Stimulated activated naive CD8-positive, alpha-beta T cell treated with anti-CD3 and anti-CD28 coated beads, Interleukin-15, amount 100 ng/mL, for 72 hours (primary cell): ENCODE measurements around the gene CCL15.
"Not testable (repeated sequence)": the region's sequence is repeated elsewhere in the genome, so short reads cannot be mapped to it uniquely, and the experiment has no call there.

Experiments used
- ATAC-seq: fragments of 150-1000 bp; cut with Tn5 transposase; 2 replicates; pipeline ENCODE4 v1.10.0; 2021; ENCODE audit warnings: mild to moderate bottlenecking, moderate library complexity
- DNase-seq, 2 donors: peaks; one replicate each; pipeline ENCODE4 v3.0.0; 2021 to 2022
- H3K27ac Mint-ChIP-seq, 2 donors: one replicate each; pipeline ENCODE4 v1.8.0; 2022; ENCODE audit warnings: mild to moderate bottlenecking in 2 of 2, mixed read lengths in 2 of 2, moderate library complexity in 2 of 2
- H3K27me3 Mint-ChIP-seq: one replicate; pipeline ENCODE4 v1.8.0; 2022; ENCODE audit warnings: mixed read lengths
- H3K4me1 Mint-ChIP-seq: one replicate; pipeline ENCODE4 v1.8.0; 2022; ENCODE audit warnings: mild to moderate bottlenecking, mixed read lengths
- H3K4me3 Mint-ChIP-seq, 2 donors: one replicate each; pipeline ENCODE4 v1.8.0; 2022; ENCODE audit warnings: mild to moderate bottlenecking in 2 of 2, mixed read lengths in 2 of 2, moderate library complexity in 1 of 2
- H3K9me3 Mint-ChIP-seq, 2 donors: one replicate each; pipeline ENCODE4 v1.8.0; 2022; ENCODE audit warnings: mixed read lengths in 2 of 2

The CCL15 gene

GRCh38 chr17:36001110-36001771 is at the start of gene CCL15:
CCL15 (minus strand) TSS chr17:36001553; CDS start chr17:36001492, 61 bp downstream.
- Mint-ChIP-seq H3K4me1 (peaks cover 10% of the 10 kb centered on the region), H3K9me3 (no peaks in the 10 kb centered on the region), H3K27ac (peak within 1 kb of the TSS in 1 of 2 donors; percentile 52), H3K4me3 (no peak within 1 kb of the TSS), H3K27me3 (peaks cover 30% of the 10 kb centered on the region)
- no peak for ATAC-seq
- DNase-seq = no peak

- ATAC-seq = no peak
Observed at GRCh38 chr17:36049643-36050042, 48.3 kb upstream of the CCL15 start.

GRCh38 chr17:36048066-36048465 is 46.7 kb upstream of the CCL15 start:
- Mint-ChIP-seq H3K4me1 (no peaks in the 10 kb centered on the region), H3K27me3 (peaks cover 67% of the 10 kb centered on the region), H3K27ac (no peak overlapping the region), H3K4me3 (no peak overlapping the region), H3K9me3 (peaks cover 23 to 28% of the 10 kb centered on the region in 2 donors)
- DNase-seq = no peak
- ATAC-seq = no peak

More at GRCh38 chr17:36049643-36050042, 48.3 kb upstream of the CCL15 start:
- Mint-ChIP-seq H3K27me3 (peaks cover 69% of the 10 kb centered on the region), H3K4me3 (no peak overlapping the region), H3K4me1 (no peaks in the 10 kb centered on the region), H3K9me3 (peaks cover 23% of the 10 kb centered on the region in 2 donors), H3K27ac (no peak overlapping the region)
- no peak for DNase-seq

- peaks cover 2% of the 10 kb centered on the region for H3K4me1 Mint-ChIP-seq
Observed at GRCh38 chr17:36036235-36036634, 34.9 kb upstream of the CCL15 start.

GRCh38 chr17:36034127-36034526 is 32.8 kb upstream of the CCL15 start:
- Mint-ChIP-seq H3K27ac (no peak overlapping the region), H3K27me3 (peaks cover 52% of the 10 kb centered on the region), H3K9me3 (no peaks in the 10 kb centered on the region), H3K4me1 (no peaks in the 10 kb centered on the region), H3K4me3 (no peak overlapping the region)
- ATAC-seq (no peak), DNase-seq (no peak)

More at GRCh38 chr17:36036235-36036634, 34.9 kb upstream of the CCL15 start:
- DNase-seq (no peak), ATAC-seq (no peak)
- peaks cover 31% of the 10 kb centered on the region for H3K27me3 Mint-ChIP-seq
- no peaks in the 10 kb centered on the region for H3K9me3 Mint-ChIP-seq
- H3K27ac Mint-ChIP-seq = peak overlapping the region in 1 of 2 donors; percentile 13
- no peak overlapping the region for H3K4me3 Mint-ChIP-seq

GRCh38 chr17:36030956-36031355 is 29.6 kb upstream of the CCL15 start:
- H3K4me1 Mint-ChIP-seq = no peaks in the 10 kb centered on the region
- H3K27ac Mint-ChIP-seq = no peak overlapping the region
- no peak overlapping the region for H3K4me3 Mint-ChIP-seq
- ATAC-seq (no peak), DNase-seq (no peak)
- H3K27me3 Mint-ChIP-seq = peaks cover 67% of the 10 kb centered on the region
- no peaks in the 10 kb centered on the region for H3K9me3 Mint-ChIP-seq

- Mint-ChIP-seq H3K9me3 (no peaks in the 10 kb centered on the region), H3K27me3 (peaks cover 60% of the 10 kb centered on the region), H3K4me1 (no peaks in the 10 kb centered on the region), H3K4me3 (no peak overlapping the region), H3K27ac (no peak overlapping the region)
- ATAC-seq (no peak), DNase-seq (no peak)
Observed at GRCh38 chr17:36027761-36028160, 26.4 kb upstream of the CCL15 start.

GRCh38 chr17:36024106-36024869 is 22.9 kb upstream of the CCL15 start:
- H3K27ac Mint-ChIP-seq = no peak overlapping the region
- no peaks in the 10 kb centered on the region for H3K9me3 Mint-ChIP-seq
- H3K27me3 Mint-ChIP-seq = peaks cover 61% of the 10 kb centered on the region
- H3K4me1 Mint-ChIP-seq = no peaks in the 10 kb centered on the region
- no peak for DNase-seq
- no peak for ATAC-seq
- H3K4me3 Mint-ChIP-seq = no peak overlapping the region

GRCh38 chr17:36019423-36019822 is 18.1 kb upstream of the CCL15 start:
- no peak for ATAC-seq
- Mint-ChIP-seq H3K4me3 (no peak overlapping the region), H3K27ac (no peak overlapping the region), H3K4me1 (no peaks in the 10 kb centered on the region), H3K27me3 (peaks cover 64% of the 10 kb centered on the region), H3K9me3 (no peaks in the 10 kb centered on the region)
- DNase-seq = no peak

- DNase-seq (no peak), ATAC-seq (no peak)
- Mint-ChIP-seq H3K4me1 (no peaks in the 10 kb centered on the region), H3K27me3 (peaks cover 70% of the 10 kb centered on the region), H3K27ac (peak within 1 kb of the TSS in 1 of 2 donors; percentile 21), H3K9me3 (no peaks in the 10 kb centered on the region), H3K4me3 (no peak within 1 kb of the TSS)
Observed at GRCh38 chr17:36017799-36018198, 16.4 kb upstream of the CCL15 start, which contains the start of gene CCL23. CCL23 (minus strand) TSS chr17:36017972; CDS start chr17:36017897, 75 bp downstream.

GRCh38 chr17:36016555-36016954 is 15.2 kb upstream of the CCL15 start:
- DNase-seq (no peak), ATAC-seq (no peak)
- peaks cover 69% of the 10 kb centered on the region for H3K27me3 Mint-ChIP-seq
- H3K27ac Mint-ChIP-seq = no peak overlapping the region
- no peaks in the 10 kb centered on the region for H3K4me1 Mint-ChIP-seq
- H3K4me3 Mint-ChIP-seq = no peak overlapping the region
- no peaks in the 10 kb centered on the region for H3K9me3 Mint-ChIP-seq

- H3K27me3 Mint-ChIP-seq = peaks cover 62% of the 10 kb centered on the region
- DNase-seq, H3K4me1 Mint-ChIP-seq, ATAC-seq, H3K27ac Mint-ChIP-seq, H3K4me3 Mint-ChIP-seq, H3K9me3 Mint-ChIP-seq: not testable (repeated sequence)
Observed at GRCh38 chr17:36015895-36016294, 14.5 kb upstream of the CCL15 start.

GRCh38 chr17:36014946-36015345 is 13.6 kb upstream of the CCL15 start:
- peaks cover 53% of the 10 kb centered on the region for H3K27me3 Mint-ChIP-seq
- no peak for DNase-seq
- ATAC-seq = no peak
- no peak overlapping the region for H3K27ac Mint-ChIP-seq
- no peaks in the 10 kb centered on the region for H3K4me1 Mint-ChIP-seq
- H3K4me3 Mint-ChIP-seq = no peak overlapping the region
- peaks cover 6 to 7% of the 10 kb centered on the region in 2 donors for H3K9me3 Mint-ChIP-seq

GRCh38 chr17:36011201-36011600 is 9.8 kb upstream of the CCL15 start:
- peaks cover 27% of the 10 kb centered on the region for H3K27me3 Mint-ChIP-seq
- H3K9me3 Mint-ChIP-seq = peaks cover 6 to 26% of the 10 kb centered on the region in 2 donors
- H3K4me1 Mint-ChIP-seq = peaks cover 2% of the 10 kb centered on the region
- H3K27ac Mint-ChIP-seq = no peak overlapping the region
- no peak for DNase-seq
- H3K4me3 Mint-ChIP-seq = no peak overlapping the region
- no peak for ATAC-seq

GRCh38 chr17:36008998-36009665 is 7.8 kb upstream of the CCL15 start:
- H3K4me1 Mint-ChIP-seq = peaks cover 11% of the 10 kb centered on the region
- H3K27me3 Mint-ChIP-seq = peaks cover 24% of the 10 kb centered on the region
- no peak overlapping the region for H3K4me3 Mint-ChIP-seq
- H3K9me3 Mint-ChIP-seq = peaks cover 6 to 26% of the 10 kb centered on the region in 2 donors
- H3K27ac Mint-ChIP-seq = no peak overlapping the region
- no peak for DNase-seq
- ATAC-seq = no peak
